Neural cell (in vitro differentiated cells): ENCODE results near the gene IMPA2.
"Not testable (repeated sequence)": the region's sequence is repeated elsewhere in the genome, so short reads cannot be mapped to it uniquely, and the experiment has no call there.

ENCODE experiments used
- EP300 ChIP-seq: fragments of 450-650 bp; conservative IDR thresholded peaks from 2 replicates; pipeline ENCODE4 v1.6.1; 2014; ENCODE audit warnings: antibody characterized with exemption, mild to moderate bottlenecking, moderate library complexity; ENCODE audit not compliant: poor library complexity, severe bottlenecking
- POLR2AphosphoS5 ChIP-seq: IDR thresholded peaks from 2 replicates; pipeline ENCODE4 v1.6.1; 2012
- RAD21 ChIP-seq: fragments of 450-650 bp; conservative IDR thresholded peaks from 2 replicates; pipeline ENCODE4 v1.6.1; 2014; ENCODE audit warnings: antibody characterized with exemption, mild to moderate bottlenecking, moderate library complexity
- SMC3 ChIP-seq: fragments of 450-650 bp; conservative IDR thresholded peaks from 2 replicates; pipeline ENCODE4 v1.6.1; 2014; ENCODE audit warnings: antibody characterized with exemption, mild to moderate bottlenecking, moderate library complexity; ENCODE audit not compliant: poor library complexity
- TAF1 ChIP-seq: IDR thresholded peaks from 2 replicates; pipeline ENCODE4 v1.6.1; 2012; ENCODE audit warnings: low read depth
- TF ChIP-seq, protein P1 (sequence below): fragments of 450-650 bp; IDR thresholded peaks from 2 replicates; pipeline ENCODE4 v1.5.1; 2014; ENCODE audit warnings: antibody characterized with exemption, mild to moderate bottlenecking, moderate library complexity; ENCODE audit not compliant: poor library complexity, severe bottlenecking
- TF ChIP-seq, protein P2 (sequence below): IDR thresholded peaks from 2 replicates; pipeline ENCODE4 v1.6.1; 2012; ENCODE audit warnings: borderline replicate concordance

DNA sequence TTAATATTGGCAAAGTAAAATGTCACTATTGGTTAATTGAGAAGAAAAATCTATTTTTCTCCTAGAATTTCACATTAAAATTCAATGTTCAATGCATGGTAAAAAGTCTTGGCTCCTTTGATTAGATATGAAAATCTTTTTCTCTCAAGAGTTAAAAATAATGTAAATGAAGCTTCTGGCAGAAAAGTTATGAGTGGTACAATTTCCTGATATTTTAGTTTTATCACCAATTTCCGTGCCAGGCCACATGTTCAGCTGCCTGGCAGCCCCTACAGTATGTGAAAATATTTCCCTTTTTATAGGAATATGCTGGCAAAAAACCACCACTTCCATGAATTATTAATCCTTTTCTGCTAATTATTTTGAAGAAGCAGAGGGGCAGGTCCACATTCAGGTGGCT is 89.8 kb downstream of the IMPA2 start:
- TF ChIP-seq, protein P1, sequence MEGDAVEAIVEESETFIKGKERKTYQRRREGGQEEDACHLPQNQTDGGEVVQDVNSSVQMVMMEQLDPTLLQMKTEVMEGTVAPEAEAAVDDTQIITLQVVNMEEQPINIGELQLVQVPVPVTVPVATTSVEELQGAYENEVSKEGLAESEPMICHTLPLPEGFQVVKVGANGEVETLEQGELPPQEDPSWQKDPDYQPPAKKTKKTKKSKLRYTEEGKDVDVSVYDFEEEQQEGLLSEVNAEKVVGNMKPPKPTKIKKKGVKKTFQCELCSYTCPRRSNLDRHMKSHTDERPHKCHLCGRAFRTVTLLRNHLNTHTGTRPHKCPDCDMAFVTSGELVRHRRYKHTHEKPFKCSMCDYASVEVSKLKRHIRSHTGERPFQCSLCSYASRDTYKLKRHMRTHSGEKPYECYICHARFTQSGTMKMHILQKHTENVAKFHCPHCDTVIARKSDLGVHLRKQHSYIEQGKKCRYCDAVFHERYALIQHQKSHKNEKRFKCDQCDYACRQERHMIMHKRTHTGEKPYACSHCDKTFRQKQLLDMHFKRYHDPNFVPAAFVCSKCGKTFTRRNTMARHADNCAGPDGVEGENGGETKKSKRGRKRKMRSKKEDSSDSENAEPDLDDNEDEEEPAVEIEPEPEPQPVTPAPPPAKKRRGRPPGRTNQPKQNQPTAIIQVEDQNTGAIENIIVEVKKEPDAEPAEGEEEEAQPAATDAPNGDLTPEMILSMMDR: not testable (repeated sequence)
- TF ChIP-seq SMC3, POLR2AphosphoS5, EP300, RAD21, TAF1: not testable (repeated sequence)
- TF ChIP-seq, protein P2, sequence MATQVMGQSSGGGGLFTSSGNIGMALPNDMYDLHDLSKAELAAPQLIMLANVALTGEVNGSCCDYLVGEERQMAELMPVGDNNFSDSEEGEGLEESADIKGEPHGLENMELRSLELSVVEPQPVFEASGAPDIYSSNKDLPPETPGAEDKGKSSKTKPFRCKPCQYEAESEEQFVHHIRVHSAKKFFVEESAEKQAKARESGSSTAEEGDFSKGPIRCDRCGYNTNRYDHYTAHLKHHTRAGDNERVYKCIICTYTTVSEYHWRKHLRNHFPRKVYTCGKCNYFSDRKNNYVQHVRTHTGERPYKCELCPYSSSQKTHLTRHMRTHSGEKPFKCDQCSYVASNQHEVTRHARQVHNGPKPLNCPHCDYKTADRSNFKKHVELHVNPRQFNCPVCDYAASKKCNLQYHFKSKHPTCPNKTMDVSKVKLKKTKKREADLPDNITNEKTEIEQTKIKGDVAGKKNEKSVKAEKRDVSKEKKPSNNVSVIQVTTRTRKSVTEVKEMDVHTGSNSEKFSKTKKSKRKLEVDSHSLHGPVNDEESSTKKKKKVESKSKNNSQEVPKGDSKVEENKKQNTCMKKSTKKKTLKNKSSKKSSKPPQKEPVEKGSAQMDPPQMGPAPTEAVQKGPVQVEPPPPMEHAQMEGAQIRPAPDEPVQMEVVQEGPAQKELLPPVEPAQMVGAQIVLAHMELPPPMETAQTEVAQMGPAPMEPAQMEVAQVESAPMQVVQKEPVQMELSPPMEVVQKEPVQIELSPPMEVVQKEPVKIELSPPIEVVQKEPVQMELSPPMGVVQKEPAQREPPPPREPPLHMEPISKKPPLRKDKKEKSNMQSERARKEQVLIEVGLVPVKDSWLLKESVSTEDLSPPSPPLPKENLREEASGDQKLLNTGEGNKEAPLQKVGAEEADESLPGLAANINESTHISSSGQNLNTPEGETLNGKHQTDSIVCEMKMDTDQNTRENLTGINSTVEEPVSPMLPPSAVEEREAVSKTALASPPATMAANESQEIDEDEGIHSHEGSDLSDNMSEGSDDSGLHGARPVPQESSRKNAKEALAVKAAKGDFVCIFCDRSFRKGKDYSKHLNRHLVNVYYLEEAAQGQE: not testable (repeated sequence)
